Loucy (cell line): ENCODE data around the gene CACNA1A.

Experiments used
- H2AFZ ChIP-seq: fragments of 200-600 bp; sonication (generic); 2 replicates; pipeline ENCODE4 v1.6.0; 2016; ENCODE audit warnings: antibody characterized with exemption, mild to moderate bottlenecking, low read length, moderate library complexity
- H3F3A ChIP-seq: fragments of 200-600 bp; 2 replicates; pipeline ENCODE4 v1.6.0; 2016; ENCODE audit warnings: antibody characterized with exemption, low read depth, mild to moderate bottlenecking
- H3K27me3 ChIP-seq: fragments of 200-600 bp; sonication (generic); 2 replicates; pipeline ENCODE4 v1.6.1; 2014; ENCODE audit warnings: low read length, mild to moderate bottlenecking; ENCODE audit not compliant: insufficient read depth, poor library complexity, severe bottlenecking
- H3K36me3 ChIP-seq: fragments of 200-600 bp; sonication (generic); 2 replicates; pipeline ENCODE4 v1.6.1; 2016; ENCODE audit warnings: low read length; ENCODE audit not compliant: insufficient read depth
- H3K4me1 ChIP-seq: fragments of 200-600 bp; sonication (generic); 2 replicates; pipeline ENCODE4 v1.5.1; 2014; ENCODE audit warnings: low read length, mild to moderate bottlenecking; ENCODE audit not compliant: insufficient read depth, poor library complexity, severe bottlenecking
- H3K4me2 ChIP-seq: fragments of 200-600 bp; sonication (generic); 2 replicates; pipeline ENCODE4 v1.6.0; 2014; ENCODE audit warnings: antibody characterized with exemption, low read length, low read depth, mild to moderate bottlenecking; ENCODE audit not compliant: poor library complexity, severe bottlenecking
- H3K4me3 ChIP-seq: fragments of 200-600 bp; sonication (generic); 2 replicates; pipeline ENCODE4 v1.5.1; 2014; ENCODE audit warnings: low read length, mild to moderate bottlenecking, mixed read lengths; ENCODE audit not compliant: poor library complexity, severe bottlenecking
- H3K79me2 ChIP-seq: fragments of 200-600 bp; sonication (generic); 2 replicates; pipeline ENCODE4 v1.6.1; 2014; ENCODE audit warnings: low read length; ENCODE audit not compliant: insufficient read depth
- H3K9ac ChIP-seq: fragments of 200-600 bp; sonication (generic); 2 replicates; pipeline ENCODE4 v1.6.0; 2014; ENCODE audit warnings: mild to moderate bottlenecking, low read depth, low read length, moderate library complexity; ENCODE audit not compliant: poor library complexity, severe bottlenecking
- H3K9me2 ChIP-seq: fragments of 200-600 bp; sonication (generic); replicated peaks from 2 replicates; pipeline ENCODE4 v1.6.1; 2016; ENCODE audit warnings: low read depth, low read length, mixed read lengths
- H3K9me3 ChIP-seq: fragments of 200-600 bp; sonication (generic); 2 replicates; pipeline ENCODE4 v1.6.1; 2014; ENCODE audit warnings: mild to moderate bottlenecking, antibody characterized with exemption, low read length, low read depth; ENCODE audit not compliant: insufficient read depth
- H4K20me1 ChIP-seq: fragments of 200-600 bp; sonication (generic); 2 replicates; pipeline ENCODE4 v1.6.0; 2014; ENCODE audit warnings: antibody characterized with exemption, low read length, mild to moderate bottlenecking; ENCODE audit not compliant: insufficient read depth, poor library complexity, severe bottlenecking
- CTCF ChIP-seq: fragments of 200-600 bp; sonication (generic); conservative IDR thresholded peaks from 2 replicates; pipeline ENCODE4 v1.5.1; 2014; ENCODE audit warnings: mild to moderate bottlenecking, antibody characterized with exemption, low read length
- EZH2phosphoT487 ChIP-seq: fragments of 200-600 bp; IDR thresholded peaks from 2 replicates; pipeline ENCODE4 v1.6.1; 2018; ENCODE audit warnings: antibody characterized with exemption, mild to moderate bottlenecking, moderate library complexity, borderline replicate concordance

Gene CACNA1A

GRCh38 chr19:13451434-13451995 lies 54.8 kb downstream of the CACNA1A start:
- H3F3A ChIP-seq, result no peaks in the 10 kb centered on the region
- no peaks in the 10 kb centered on the region for H3K36me3 ChIP-seq
- no peaks in the 10 kb centered on the region for H4K20me1 ChIP-seq
- H3K9ac ChIP-seq, result no peak overlapping the region
- TF ChIP-seq EZH2phosphoT487 (no peak), CTCF (no peak)
- no peaks in the 10 kb centered on the region for H3K4me1 ChIP-seq
- no peaks in the 10 kb centered on the region for H3K79me2 ChIP-seq
- H3K27me3 ChIP-seq, result no peaks in the 10 kb centered on the region
- H3K9me3 ChIP-seq, result peaks cover 4% of the 10 kb centered on the region
- no peak overlapping the region for H2AFZ ChIP-seq
- H3K4me3 ChIP-seq, result no peak overlapping the region
- no peak overlapping the region for H3K4me2 ChIP-seq
- H3K9me2 ChIP-seq, result no peaks in the 10 kb centered on the region

GRCh38 chr19:13447978-13448377 lies 58.3 kb downstream of the CACNA1A start:
- H3F3A ChIP-seq, result no peaks in the 10 kb centered on the region
- H3K4me1 ChIP-seq, result no peaks in the 10 kb centered on the region
- H3K79me2 ChIP-seq, result no peaks in the 10 kb centered on the region
- no peak overlapping the region for H3K4me3 ChIP-seq
- no peaks in the 10 kb centered on the region for H3K27me3 ChIP-seq
- H3K36me3 ChIP-seq, result no peaks in the 10 kb centered on the region
- H2AFZ ChIP-seq, result no peak overlapping the region
- no peak overlapping the region for H3K9ac ChIP-seq
- TF ChIP-seq CTCF, result no peak
- TF ChIP-seq EZH2phosphoT487, result no peak
- no peak overlapping the region for H3K4me2 ChIP-seq
- peaks cover 4% of the 10 kb centered on the region for H3K9me3 ChIP-seq
- H3K9me2 ChIP-seq, result no peaks in the 10 kb centered on the region
- H4K20me1 ChIP-seq, result no peaks in the 10 kb centered on the region

- H3K4me3 ChIP-seq, result no peak overlapping the region
- H3K27me3 ChIP-seq, result no peaks in the 10 kb centered on the region
- no peaks in the 10 kb centered on the region for H4K20me1 ChIP-seq
- no peaks in the 10 kb centered on the region for H3K4me1 ChIP-seq
- no peak overlapping the region for H3K4me2 ChIP-seq
- no peaks in the 10 kb centered on the region for H3K36me3 ChIP-seq
- H3F3A ChIP-seq, result no peaks in the 10 kb centered on the region
- no peaks in the 10 kb centered on the region for H3K79me2 ChIP-seq
- no peak overlapping the region for H3K9ac ChIP-seq
- no peaks in the 10 kb centered on the region for H3K9me3 ChIP-seq
- no peaks in the 10 kb centered on the region for H3K9me2 ChIP-seq
- no peak overlapping the region for H2AFZ ChIP-seq
- TF ChIP-seq EZH2phosphoT487 (no peak), CTCF (no peak)
These were observed 64.3 kb downstream of the CACNA1A start for GRCh38 chr19:13441810-13442512.
